HepG2 (cell line): ENCODE results near the gene PEPD. TPM values are rescaled to one million over a fixed set of nuclear protein-coding genes. Genes with fewer than 3 reads are reported as not detected.
A peak's percentile ranks its signal among the peaks of the same experiment; 100 is the strongest.

Source experiments
- GLMP ChIP-seq: sonication (generic); formaldehyde crosslinking; IDR thresholded peaks from 2 replicates; pipeline ENCODE4 v1.9.0; 2021; ENCODE audit warnings: missing genetic modification reagents, mild to moderate bottlenecking, borderline replicate concordance
- GTF2F1 ChIP-seq: fragments of 150-350 bp; IDR thresholded peaks from 2 replicates; pipeline ENCODE4 v1.6.1; 2014; ENCODE audit warnings: low read length
- LRRFIP1 ChIP-seq: sonication (generic); formaldehyde crosslinking; conservative IDR thresholded peaks from 2 replicates; pipeline ENCODE4 v1.4.0; 2020; ENCODE audit warnings: missing genetic modification reagents
- PAXIP1 ChIP-seq: sonication (generic); formaldehyde crosslinking; conservative IDR thresholded peaks from 2 replicates; pipeline ENCODE4 v1.4.0; 2020; ENCODE audit warnings: mild to moderate bottlenecking, missing genetic modification reagents, moderate library complexity
- PRMT3 ChIP-seq: sonication (generic); formaldehyde crosslinking; IDR thresholded peaks from 2 replicates; pipeline ENCODE4 v1.8.1; 2022; ENCODE audit warnings: low read depth, mild to moderate bottlenecking, moderate library complexity, missing genetic modification reagents, borderline replicate concordance
- ZNF782 ChIP-seq: sonication (generic); formaldehyde crosslinking; IDR thresholded peaks from 2 replicates; pipeline ENCODE4 v1.4.0; 2020; ENCODE audit warnings: missing genetic modification reagents, mild to moderate bottlenecking, borderline replicate concordance
- polyA plus RNA-seq, 8 experiments: library from polyadenylated mRNA; depleted of rRNA in 3 of 8; stranded (reverse) in 7 of 8; unstranded in 1 of 8; fragments of >200 nt; fragmentation: Illumina TruSeq in 4 of 8; extraction: Trizol in 4 of 8; gene quantifications; 2 replicates each; pipeline versions ENCODE4 v1.2.1 to v1.2.3, GENCODE V29; 2011 to 2016; ENCODE audit warnings: low read depth in 4 of 8, missing spikeins in 1 of 8, mixed read lengths in 1 of 8; ENCODE audit not compliant: insufficient read depth in 1 of 8
- total RNA-seq, 5 experiments: library from RNA; depleted of rRNA; stranded (reverse); fragments of >200 nt; fragmentation: Illumina TruSeq; extraction: Trizol; gene quantifications; 2 replicates each; pipeline ENCODE4 v1.2.3, GENCODE V29; 2016; ENCODE audit warnings: low read depth in 1 of 5
- TF ChIP-seq, protein P1 (sequence below): sonication (generic); formaldehyde crosslinking; IDR thresholded peaks from 2 replicates; pipeline ENCODE4 v1.4.0; 2020; ENCODE audit warnings: missing genetic modification reagents
- TF ChIP-seq, protein P2 (sequence below): sonication (generic); formaldehyde crosslinking; IDR thresholded peaks from 2 replicates; pipeline ENCODE4 v1.5.1; 2020; ENCODE audit warnings: missing genetic modification reagents, mild to moderate bottlenecking, borderline replicate concordance
- TF ChIP-seq, protein P3 (sequence below): sonication (generic); formaldehyde crosslinking; IDR thresholded peaks from 2 replicates; pipeline ENCODE4 v1.5.0; 2020; ENCODE audit warnings: missing genetic modification reagents, mild to moderate bottlenecking, borderline replicate concordance
- TF ChIP-seq, protein P4 (sequence below): sonication (generic); formaldehyde crosslinking; IDR thresholded peaks from 2 replicates; pipeline ENCODE4 v1.5.0; 2020; ENCODE audit warnings: mild to moderate bottlenecking, low read depth, missing genetic modification reagents, borderline replicate concordance
- TF ChIP-seq, protein P5 (sequence below): sonication (generic); formaldehyde crosslinking; IDR thresholded peaks from 2 replicates; pipeline ENCODE4 v1.5.0; 2020; ENCODE audit warnings: missing genetic modification reagents

The PEPD gene
- total and polyA plus RNA-seq, 2 of the 13 experiments (the other 11 are each of a cell fraction or from before 2014, with no cell fraction given) = 60.7 to 75.1 TPM

DNA sequence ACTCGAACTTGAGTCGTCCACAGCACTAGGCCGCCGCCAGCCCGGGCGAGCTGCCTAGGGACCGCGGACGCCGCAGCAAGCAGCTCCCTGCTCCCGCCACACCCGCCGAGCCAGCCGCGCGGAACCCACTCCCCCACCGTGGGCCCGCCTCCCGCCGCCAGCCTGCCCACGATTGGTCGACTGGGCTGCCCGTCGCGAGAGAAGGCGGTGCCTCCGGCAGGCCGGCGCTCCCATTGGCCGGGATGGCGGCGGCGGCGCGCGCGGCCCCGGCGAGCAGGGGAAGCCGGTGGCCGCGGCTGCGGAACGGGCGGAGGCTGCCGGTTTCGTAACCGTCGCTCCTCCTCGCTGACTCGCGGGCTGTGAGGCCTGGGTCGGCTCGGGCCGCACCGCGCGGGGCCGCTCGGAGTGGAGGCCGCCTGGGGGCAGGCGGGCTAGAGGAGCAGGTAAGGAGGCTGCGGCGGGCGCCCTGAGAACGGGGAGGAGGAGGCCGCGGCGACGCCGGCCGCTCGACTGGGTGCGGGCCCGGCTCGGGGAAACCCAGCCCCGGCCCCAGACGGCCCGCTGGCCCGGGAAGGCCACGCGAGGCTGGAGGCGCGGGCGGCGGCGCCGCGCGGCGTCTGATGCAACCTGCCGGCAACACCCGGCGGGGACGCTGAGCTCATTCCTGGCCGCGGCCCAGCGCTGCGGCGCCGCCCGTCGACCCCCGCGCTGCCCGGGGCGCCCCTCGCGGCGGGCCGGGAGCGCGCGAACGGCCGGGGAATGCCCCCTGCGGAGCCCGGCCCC, 147.9 kb downstream of the PEPD start, which contains the start of gene CEBPG (continued):
- TF ChIP-seq PAXIP1 (CRISPR knock-in tag) (no peak), GLMP (CRISPR knock-in tag) (no peak), GTF2F1 (no peak; the same call in 1 of the 2 replicates), LRRFIP1 (CRISPR knock-in tag) (no peak), PRMT3 (CRISPR knock-in tag) (no peak), ZNF782 (no peak)
- TF ChIP-seq, protein P1, sequence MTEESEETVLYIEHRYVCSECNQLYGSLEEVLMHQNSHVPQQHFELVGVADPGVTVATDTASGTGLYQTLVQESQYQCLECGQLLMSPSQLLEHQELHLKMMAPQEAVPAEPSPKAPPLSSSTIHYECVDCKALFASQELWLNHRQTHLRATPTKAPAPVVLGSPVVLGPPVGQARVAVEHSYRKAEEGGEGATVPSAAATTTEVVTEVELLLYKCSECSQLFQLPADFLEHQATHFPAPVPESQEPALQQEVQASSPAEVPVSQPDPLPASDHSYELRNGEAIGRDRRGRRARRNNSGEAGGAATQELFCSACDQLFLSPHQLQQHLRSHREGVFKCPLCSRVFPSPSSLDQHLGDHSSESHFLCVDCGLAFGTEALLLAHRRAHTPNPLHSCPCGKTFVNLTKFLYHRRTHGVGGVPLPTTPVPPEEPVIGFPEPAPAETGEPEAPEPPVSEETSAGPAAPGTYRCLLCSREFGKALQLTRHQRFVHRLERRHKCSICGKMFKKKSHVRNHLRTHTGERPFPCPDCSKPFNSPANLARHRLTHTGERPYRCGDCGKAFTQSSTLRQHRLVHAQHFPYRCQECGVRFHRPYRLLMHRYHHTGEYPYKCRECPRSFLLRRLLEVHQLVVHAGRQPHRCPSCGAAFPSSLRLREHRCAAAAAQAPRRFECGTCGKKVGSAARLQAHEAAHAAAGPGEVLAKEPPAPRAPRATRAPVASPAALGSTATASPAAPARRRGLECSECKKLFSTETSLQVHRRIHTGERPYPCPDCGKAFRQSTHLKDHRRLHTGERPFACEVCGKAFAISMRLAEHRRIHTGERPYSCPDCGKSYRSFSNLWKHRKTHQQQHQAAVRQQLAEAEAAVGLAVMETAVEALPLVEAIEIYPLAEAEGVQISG (CRISPR knock-in tag) = peak; percentile 72; the same call in 1 of the 2 replicates
- TF ChIP-seq, protein P2, sequence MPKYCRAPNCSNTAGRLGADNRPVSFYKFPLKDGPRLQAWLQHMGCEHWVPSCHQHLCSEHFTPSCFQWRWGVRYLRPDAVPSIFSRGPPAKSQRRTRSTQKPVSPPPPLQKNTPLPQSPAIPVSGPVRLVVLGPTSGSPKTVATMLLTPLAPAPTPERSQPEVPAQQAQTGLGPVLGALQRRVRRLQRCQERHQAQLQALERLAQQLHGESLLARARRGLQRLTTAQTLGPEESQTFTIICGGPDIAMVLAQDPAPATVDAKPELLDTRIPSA (CRISPR knock-in tag) = no peak
- TF ChIP-seq, protein P3, sequence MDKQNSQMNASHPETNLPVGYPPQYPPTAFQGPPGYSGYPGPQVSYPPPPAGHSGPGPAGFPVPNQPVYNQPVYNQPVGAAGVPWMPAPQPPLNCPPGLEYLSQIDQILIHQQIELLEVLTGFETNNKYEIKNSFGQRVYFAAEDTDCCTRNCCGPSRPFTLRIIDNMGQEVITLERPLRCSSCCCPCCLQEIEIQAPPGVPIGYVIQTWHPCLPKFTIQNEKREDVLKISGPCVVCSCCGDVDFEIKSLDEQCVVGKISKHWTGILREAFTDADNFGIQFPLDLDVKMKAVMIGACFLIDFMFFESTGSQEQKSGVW (CRISPR knock-in tag) = no peak
- TF ChIP-seq, protein P4, sequence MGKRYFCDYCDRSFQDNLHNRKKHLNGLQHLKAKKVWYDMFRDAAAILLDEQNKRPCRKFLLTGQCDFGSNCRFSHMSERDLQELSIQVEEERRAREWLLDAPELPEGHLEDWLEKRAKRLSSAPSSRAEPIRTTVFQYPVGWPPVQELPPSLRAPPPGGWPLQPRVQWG (CRISPR knock-in tag) = no peak
- TF ChIP-seq, protein P5, sequence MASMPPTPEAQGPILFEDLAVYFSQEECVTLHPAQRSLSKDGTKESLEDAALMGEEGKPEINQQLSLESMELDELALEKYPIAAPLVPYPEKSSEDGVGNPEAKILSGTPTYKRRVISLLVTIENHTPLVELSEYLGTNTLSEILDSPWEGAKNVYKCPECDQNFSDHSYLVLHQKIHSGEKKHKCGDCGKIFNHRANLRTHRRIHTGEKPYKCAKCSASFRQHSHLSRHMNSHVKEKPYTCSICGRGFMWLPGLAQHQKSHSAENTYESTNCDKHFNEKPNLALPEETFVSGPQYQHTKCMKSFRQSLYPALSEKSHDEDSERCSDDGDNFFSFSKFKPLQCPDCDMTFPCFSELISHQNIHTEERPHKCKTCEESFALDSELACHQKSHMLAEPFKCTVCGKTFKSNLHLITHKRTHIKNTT (CRISPR knock-in tag) = no peak
